Measurements from ENCODE around the gene EGF. TPM values are rescaled to one million over a fixed set of nuclear protein-coding genes. Genes with fewer than 3 reads are reported as not detected.
"Not testable (repeated sequence)": the region's sequence is repeated elsewhere in the genome, so short reads cannot be mapped to it uniquely, and the experiment has no call there.

Gene EGF
- total RNA-seq, 1 donor from 2014 or later: not detected

DNA sequence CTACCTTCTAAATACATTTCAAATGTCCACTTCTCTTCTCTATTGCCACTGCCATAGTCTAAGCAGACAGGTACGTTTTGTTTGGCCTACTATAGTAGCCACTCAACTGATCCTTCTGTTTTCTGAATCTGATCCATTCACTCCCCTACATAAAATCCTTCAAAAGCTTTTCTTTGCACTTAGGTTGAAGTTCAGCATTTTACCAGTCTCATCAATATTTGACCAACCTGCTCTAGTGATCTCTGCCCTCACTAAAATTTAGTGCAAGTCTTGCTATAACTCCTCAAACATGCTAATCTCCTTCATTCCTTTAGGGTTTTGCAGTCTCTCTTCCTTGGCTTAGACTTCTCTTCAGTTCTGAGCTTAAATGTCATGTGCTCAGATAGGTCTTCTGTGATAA is 33.4 kb downstream of the EGF start:
- no peaks in the 10 kb centered on the region for H3K27me3 Mint-ChIP-seq (ENCODE audit: unreplicated experiment)
- no peak overlapping the region for H3K27ac Mint-ChIP-seq (ENCODE audit: unreplicated experiment)
- TF ChIP-seq, protein P1, sequence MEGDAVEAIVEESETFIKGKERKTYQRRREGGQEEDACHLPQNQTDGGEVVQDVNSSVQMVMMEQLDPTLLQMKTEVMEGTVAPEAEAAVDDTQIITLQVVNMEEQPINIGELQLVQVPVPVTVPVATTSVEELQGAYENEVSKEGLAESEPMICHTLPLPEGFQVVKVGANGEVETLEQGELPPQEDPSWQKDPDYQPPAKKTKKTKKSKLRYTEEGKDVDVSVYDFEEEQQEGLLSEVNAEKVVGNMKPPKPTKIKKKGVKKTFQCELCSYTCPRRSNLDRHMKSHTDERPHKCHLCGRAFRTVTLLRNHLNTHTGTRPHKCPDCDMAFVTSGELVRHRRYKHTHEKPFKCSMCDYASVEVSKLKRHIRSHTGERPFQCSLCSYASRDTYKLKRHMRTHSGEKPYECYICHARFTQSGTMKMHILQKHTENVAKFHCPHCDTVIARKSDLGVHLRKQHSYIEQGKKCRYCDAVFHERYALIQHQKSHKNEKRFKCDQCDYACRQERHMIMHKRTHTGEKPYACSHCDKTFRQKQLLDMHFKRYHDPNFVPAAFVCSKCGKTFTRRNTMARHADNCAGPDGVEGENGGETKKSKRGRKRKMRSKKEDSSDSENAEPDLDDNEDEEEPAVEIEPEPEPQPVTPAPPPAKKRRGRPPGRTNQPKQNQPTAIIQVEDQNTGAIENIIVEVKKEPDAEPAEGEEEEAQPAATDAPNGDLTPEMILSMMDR (IDR thresholded peaks at IDR 0.05; ENCODE audit: partially characterized antibody, unreplicated experiment): no peak
- H3K4me3 Mint-ChIP-seq (ENCODE audit: unreplicated experiment): no peak overlapping the region
- H3K36me3 Mint-ChIP-seq (ENCODE audit: unreplicated experiment): no peaks in the 10 kb centered on the region
- no peaks in the 10 kb centered on the region for H3K4me1 Mint-ChIP-seq (ENCODE audit: low read depth, unreplicated experiment)
- no peak for DNase-seq
- H3K9me3 Mint-ChIP-seq (ENCODE audit: unreplicated experiment): peaks cover 2% of the 10 kb centered on the region

DNA sequence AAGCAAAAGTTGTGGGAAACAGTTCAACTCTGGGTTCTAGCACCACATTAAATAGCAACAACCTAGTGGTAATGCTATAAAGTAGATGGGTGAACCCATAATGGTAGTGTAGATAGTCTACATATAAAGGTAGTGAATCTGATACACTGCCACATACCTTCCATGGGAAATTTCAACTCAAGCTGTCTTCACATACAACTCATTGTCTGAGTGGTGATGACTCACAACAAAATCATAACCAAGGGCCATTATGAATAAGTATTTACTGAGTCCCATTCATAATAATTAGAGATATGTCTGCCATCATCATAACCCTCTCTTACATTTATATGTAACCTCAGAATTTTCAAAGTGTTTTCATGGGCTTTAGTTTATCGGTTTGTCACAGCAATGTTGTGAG is 34.8 kb downstream of the EGF start:
- no peaks in the 10 kb centered on the region for H3K36me3 Mint-ChIP-seq (ENCODE audit: unreplicated experiment)

DNA sequence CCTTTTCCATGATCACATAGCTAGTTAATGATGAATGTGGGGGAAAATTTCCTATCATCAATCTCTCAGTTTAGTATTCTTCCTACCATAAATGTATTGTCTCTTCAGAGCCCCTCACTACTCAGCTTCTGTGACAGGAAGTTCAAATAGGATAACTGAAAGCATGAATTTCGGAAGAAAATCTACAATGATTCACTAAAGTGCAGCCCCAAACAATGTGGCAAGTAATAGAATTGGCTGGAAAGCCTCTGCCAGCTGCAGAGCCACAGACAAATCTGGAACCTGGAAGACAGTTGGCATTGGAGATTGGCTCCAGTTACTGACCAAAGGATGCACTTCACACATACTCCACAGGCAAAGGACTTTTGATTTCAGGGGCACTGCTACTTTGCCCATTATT is 35.2 kb downstream of the EGF start:
- H3K27me3 Mint-ChIP-seq (ENCODE audit: unreplicated experiment): no peaks in the 10 kb centered on the region
- no peak for DNase-seq
- no peak overlapping the region for H3K4me3 Mint-ChIP-seq (ENCODE audit: unreplicated experiment)
- H3K4me1 Mint-ChIP-seq (ENCODE audit: low read depth, unreplicated experiment): no peaks in the 10 kb centered on the region
- H3K36me3 Mint-ChIP-seq (ENCODE audit: unreplicated experiment): no peaks in the 10 kb centered on the region
- H3K9me3 Mint-ChIP-seq (ENCODE audit: unreplicated experiment): peaks cover 2% of the 10 kb centered on the region
- H3K27ac Mint-ChIP-seq (ENCODE audit: unreplicated experiment): no peak overlapping the region
- TF ChIP-seq, protein P1 (IDR thresholded peaks at IDR 0.05; ENCODE audit: partially characterized antibody, unreplicated experiment): no peak

More for the DNA sequence above, 34.8 kb downstream of the EGF start:
- H3K4me1 Mint-ChIP-seq (ENCODE audit: low read depth, unreplicated experiment): no peaks in the 10 kb centered on the region
- peaks cover 2% of the 10 kb centered on the region for H3K9me3 Mint-ChIP-seq (ENCODE audit: unreplicated experiment)
- no peak for DNase-seq
- no peak overlapping the region for H3K4me3 Mint-ChIP-seq (ENCODE audit: unreplicated experiment)
- no peak overlapping the region for H3K27ac Mint-ChIP-seq (ENCODE audit: unreplicated experiment)
- TF ChIP-seq, protein P1 (IDR thresholded peaks at IDR 0.05; ENCODE audit: partially characterized antibody, unreplicated experiment): no peak
- no peaks in the 10 kb centered on the region for H3K27me3 Mint-ChIP-seq (ENCODE audit: unreplicated experiment)

DNA sequence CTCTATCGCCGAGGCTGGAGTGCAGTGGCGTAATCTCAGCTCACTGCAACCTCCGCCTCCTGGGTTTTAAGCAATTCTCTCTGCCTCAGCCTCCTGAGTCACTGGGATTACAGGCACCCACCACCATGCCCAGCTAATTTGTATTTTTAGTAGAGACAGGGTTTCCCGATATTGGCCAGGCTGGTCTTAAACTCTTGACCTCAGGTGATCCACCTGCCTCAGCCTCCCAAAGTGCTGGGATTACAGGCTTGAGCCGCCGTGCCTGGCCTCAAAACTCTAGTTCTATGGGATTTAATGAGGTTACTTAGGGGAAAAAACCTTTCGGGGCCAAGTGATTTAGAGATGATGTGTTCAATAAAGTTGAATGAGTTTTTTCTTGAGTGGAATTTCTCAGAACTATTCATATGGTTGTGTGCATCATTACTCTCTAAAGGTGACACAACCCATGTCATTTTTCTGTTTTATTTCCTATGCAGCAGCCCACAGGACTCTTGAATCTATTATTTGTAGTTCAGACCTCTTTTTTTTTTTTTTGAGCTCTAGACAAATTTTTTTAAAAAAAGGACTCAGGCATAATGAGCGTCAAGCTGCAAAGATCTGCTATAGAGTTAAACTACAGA is 36.5 kb downstream of the EGF start:
- not testable (repeated sequence) for H3K27ac Mint-ChIP-seq (ENCODE audit: unreplicated experiment); H3K9me3 Mint-ChIP-seq (ENCODE audit: unreplicated experiment); H3K4me3 Mint-ChIP-seq (ENCODE audit: unreplicated experiment); H3K36me3 Mint-ChIP-seq (ENCODE audit: unreplicated experiment); DNase-seq; H3K4me1 Mint-ChIP-seq (ENCODE audit: low read depth, unreplicated experiment); H3K27me3 Mint-ChIP-seq (ENCODE audit: unreplicated experiment)

DNA sequence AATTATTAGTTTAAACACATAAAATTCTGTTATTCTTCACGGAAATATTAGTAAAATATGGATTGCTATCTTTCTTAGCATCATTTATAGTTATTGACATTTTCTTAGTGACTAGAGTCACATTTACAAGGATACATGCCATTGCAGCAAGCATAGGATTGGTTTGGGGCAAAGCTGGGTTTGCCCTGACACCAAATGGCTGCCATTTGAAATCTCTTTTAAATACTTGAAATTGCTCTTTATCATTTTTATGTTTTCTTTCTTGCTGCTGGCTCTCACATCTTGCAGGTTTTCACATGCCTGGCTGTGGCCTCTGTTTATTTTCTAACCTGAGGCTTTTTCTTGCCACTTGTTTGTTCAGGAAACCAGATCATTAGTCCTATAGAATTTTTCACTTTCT is 39.9 kb downstream of the EGF start:
- Mint-ChIP-seq H3K4me3 (ENCODE audit: unreplicated experiment) (no peak overlapping the region), H3K27ac (ENCODE audit: unreplicated experiment) (no peak overlapping the region), H3K36me3 (ENCODE audit: unreplicated experiment) (no peaks in the 10 kb centered on the region), H3K27me3 (ENCODE audit: unreplicated experiment) (no peaks in the 10 kb centered on the region), H3K4me1 (ENCODE audit: low read depth, unreplicated experiment) (no peaks in the 10 kb centered on the region), H3K9me3 (ENCODE audit: unreplicated experiment) (peaks cover 2% of the 10 kb centered on the region)
- DNase-seq: no peak
- TF ChIP-seq, protein P1 (IDR thresholded peaks at IDR 0.05; ENCODE audit: partially characterized antibody, unreplicated experiment): no peak

Data from glutamatergic neuron (in vitro differentiated cells).